GM18517 (cell line): ENCODE measurements around the gene PREX1.
"Not testable (repeated sequence)": the region's sequence is repeated elsewhere in the genome, so short reads cannot be mapped to it uniquely, and the experiment has no call there.

Source experiments
- ATAC-seq: cut with Tn5 transposase; IDR thresholded peaks from one replicate; pipeline ENCODE4 v1.9.1; 2021; ENCODE audit warnings: mild to moderate bottlenecking, moderate library complexity; ENCODE audit not compliant: unreplicated experiment

PREX1 gene

GRCh38 chr20:48813930-48814546 lies 13.8 kb downstream of the PREX1 start:
- ATAC-seq = no peak

GRCh38 chr20:48813446-48813747 lies 14.4 kb downstream of the PREX1 start:
- no peak for ATAC-seq

- ATAC-seq = no peak
Observed at GRCh38 chr20:48812600-48813445, 15.0 kb downstream of the PREX1 start.

GRCh38 chr20:48812114-48812513 lies 15.7 kb downstream of the PREX1 start:
- not testable (repeated sequence) for ATAC-seq

- ATAC-seq = no peak
Observed at GRCh38 chr20:48809673-48810072, 18.1 kb downstream of the PREX1 start.

GRCh38 chr20:48808382-48809034 lies 19.3 kb downstream of the PREX1 start:
- no peak for ATAC-seq

- ATAC-seq = no peak
Observed at GRCh38 chr20:48807586-48808381, 20.0 kb downstream of the PREX1 start.

GRCh38 chr20:48807051-48807450 lies 20.7 kb downstream of the PREX1 start:
- no peak for ATAC-seq

GRCh38 chr20:48805716-48806115 lies 22.1 kb downstream of the PREX1 start:
- ATAC-seq = no peak

- ATAC-seq = no peak
Observed at GRCh38 chr20:48805286-48805685, 22.5 kb downstream of the PREX1 start.

- ATAC-seq = no peak
Observed at GRCh38 chr20:48804300-48804980, 23.4 kb downstream of the PREX1 start.

- no peak for ATAC-seq
Observed at GRCh38 chr20:48803176-48804053, 24.4 kb downstream of the PREX1 start.

GRCh38 chr20:48802647-48803046 lies 25.2 kb downstream of the PREX1 start:
- no peak for ATAC-seq

- no peak for ATAC-seq
Observed at GRCh38 chr20:48802216-48802615, 25.6 kb downstream of the PREX1 start.

GRCh38 chr20:48801197-48801596 lies 26.6 kb downstream of the PREX1 start:
- no peak for ATAC-seq

- no peak for ATAC-seq
Observed at GRCh38 chr20:48800177-48800576, 27.6 kb downstream of the PREX1 start.

GRCh38 chr20:48799328-48800105 lies 28.3 kb downstream of the PREX1 start:
- no peak for ATAC-seq

- no peak for ATAC-seq
Observed at GRCh38 chr20:48797850-48798747, 29.7 kb downstream of the PREX1 start.
